Neural progenitor cell (in vitro differentiated cells): Measurements from ENCODE around the gene JOSD1. TPM values are rescaled to one million over a fixed set of nuclear protein-coding genes. Genes with fewer than 3 reads are reported as not detected.
A peak's percentile ranks its signal among the peaks of the same experiment; 100 is the strongest.

Source experiments
- DNase-seq: peaks from one replicate; pipeline ENCODE4 v3.0.0-alpha.2; 2016; ENCODE audit warnings: low spot score
- H2AFZ ChIP-seq: fragments of 200-600 bp; sonication (generic); replicated peaks from 2 replicates; pipeline ENCODE4 v1.6.1; 2016; ENCODE audit warnings: antibody characterized with exemption
- H3F3A ChIP-seq: fragments of 200-600 bp; sonication (generic); 2 replicates; pipeline ENCODE4 v1.6.1; 2016; ENCODE audit warnings: antibody characterized with exemption, low read depth
- H3K27ac ChIP-seq: fragments of 200-600 bp; sonication (generic); 2 replicates; pipeline ENCODE4 v1.5.1; 2016; ENCODE audit warnings: mild to moderate bottlenecking
- H3K27me3 ChIP-seq: fragments of 200-600 bp; sonication (generic); 2 replicates; pipeline ENCODE4 v1.6.1; 2016; ENCODE audit warnings: mild to moderate bottlenecking, moderate library complexity
- H3K36me3 ChIP-seq: fragments of 200-600 bp; sonication (generic); 2 replicates; pipeline ENCODE4 v1.5.1; 2016
- H3K4me1 ChIP-seq: fragments of 200-600 bp; sonication (generic); 2 replicates; pipeline ENCODE4 v1.6.1; 2016; ENCODE audit warnings: mixed run types
- H3K4me2 ChIP-seq: fragments of 200-600 bp; sonication (generic); 2 replicates; pipeline ENCODE4 v1.6.1; 2016
- H3K4me3 ChIP-seq: fragments of 200-600 bp; sonication (generic); 2 replicates; pipeline ENCODE4 v1.5.1; 2016
- H3K79me2 ChIP-seq: fragments of 200-600 bp; sonication (generic); 2 replicates; pipeline ENCODE4 v1.6.1; 2016; ENCODE audit warnings: low read depth
- H3K9ac ChIP-seq: fragments of 200-600 bp; sonication (generic); 2 replicates; pipeline ENCODE4 v1.6.1; 2016
- H3K9me3 ChIP-seq: fragments of 200-600 bp; sonication (generic); 2 replicates; pipeline ENCODE4 v1.5.1; 2016; ENCODE audit warnings: low read depth
- H4K20me1 ChIP-seq: fragments of 200-600 bp; sonication (generic); 2 replicates; pipeline ENCODE4 v1.6.1; 2016; ENCODE audit warnings: low read depth
- H3K27ac Mint-ChIP-seq: 3 replicates; pipeline ENCODE4 v1.8.0; 2021; ENCODE audit warnings: mixed read lengths
- H3K27me3 Mint-ChIP-seq: 2 replicates; pipeline ENCODE4 v1.8.0; 2022; ENCODE audit warnings: low read depth, mild to moderate bottlenecking, inconsistent platforms, moderate library complexity, mixed read lengths; ENCODE audit not compliant: insufficient read depth
- H3K36me3 Mint-ChIP-seq: 3 replicates; pipeline ENCODE4 v1.8.0; 2021; ENCODE audit warnings: mixed read lengths
- H3K4me1 Mint-ChIP-seq: 3 replicates; pipeline ENCODE4 v1.8.0; 2021; ENCODE audit warnings: mixed read lengths
- H3K4me3 Mint-ChIP-seq: 3 replicates; pipeline ENCODE4 v1.8.0; 2021; ENCODE audit warnings: mild to moderate bottlenecking, moderate library complexity, mixed read lengths
- H3K9me3 Mint-ChIP-seq: 3 replicates; pipeline ENCODE4 v1.8.0; 2020; ENCODE audit warnings: mixed read lengths
- CTCF ChIP-seq: fragments of 200-600 bp; sonication (generic); IDR thresholded peaks from 2 replicates; pipeline ENCODE4 v1.5.1; 2017; ENCODE audit warnings: antibody characterized with exemption, mild to moderate bottlenecking
- EZH2 ChIP-seq: fragments of 200-600 bp; sonication (generic); IDR thresholded peaks from 2 replicates; pipeline ENCODE4 v1.6.1; 2017; ENCODE audit warnings: antibody characterized with exemption, mild to moderate bottlenecking, moderate library complexity
- EZH2phosphoT487 ChIP-seq: fragments of 200-600 bp; sonication (generic); IDR thresholded peaks from 2 replicates; pipeline ENCODE4 v1.6.1; 2017; ENCODE audit warnings: antibody characterized with exemption
- total RNA-seq: library from RNA; depleted of rRNA; stranded (reverse); fragments of >200 nt; gene quantifications from 2 replicates; pipeline ENCODE4 v1.2.3, GENCODE V29; 2015; ENCODE audit warnings: low replicate concordance

JOSD1 gene
- total RNA-seq, 1 donor from 2014 or later: 32.4 TPM

- H3K27ac ChIP-seq: no peak overlapping the region
- H3K27me3 ChIP-seq: no peaks in the 10 kb centered on the region
- peaks cover 26% of the 10 kb centered on the region for H3F3A ChIP-seq
- no peak for DNase-seq
- H3K4me2 ChIP-seq: no peak overlapping the region
- Mint-ChIP-seq H3K27ac (no peak overlapping the region), H3K27me3 (peaks cover 11% of the 10 kb centered on the region), H3K36me3 (peaks cover 10% of the 10 kb centered on the region), H3K4me3 (no peak overlapping the region), H3K4me1 (peaks cover 45% of the 10 kb centered on the region), H3K9me3 (no peaks in the 10 kb centered on the region)
- TF ChIP-seq EZH2: no peak
- TF ChIP-seq EZH2phosphoT487: no peak
- H2AFZ ChIP-seq: no peak overlapping the region
- peaks cover 39% of the 10 kb centered on the region for H3K4me1 ChIP-seq
- H3K79me2 ChIP-seq: peaks cover 95% of the 10 kb centered on the region
- H3K9me3 ChIP-seq: no peaks in the 10 kb centered on the region
- H4K20me1 ChIP-seq: peaks cover 94% of the 10 kb centered on the region
- no peaks in the 10 kb centered on the region for H3K36me3 ChIP-seq
- no peak overlapping the region for H3K4me3 ChIP-seq
- no peak overlapping the region for H3K9ac ChIP-seq
These were observed 9.6 kb upstream of the JOSD1 start for GRCh38 chr22:38710351-38710750.

GRCh38 chr22:38709306-38709705 lies 8.6 kb upstream of the JOSD1 start:
- Mint-ChIP-seq H3K36me3 (peaks cover 10% of the 10 kb centered on the region), H3K9me3 (no peaks in the 10 kb centered on the region), H3K4me1 (peaks cover 53% of the 10 kb centered on the region), H3K4me3 (no peak overlapping the region), H3K27me3 (peaks cover 19% of the 10 kb centered on the region), H3K27ac (no peak overlapping the region)
- Histone ChIP-seq H3K79me2 (peaks cover 85% of the 10 kb centered on the region), H3K4me3 (no peak overlapping the region), H4K20me1 (peaks cover 84% of the 10 kb centered on the region), H2AFZ (no peak overlapping the region), H3K27ac (no peak overlapping the region), H3F3A (peaks cover 35% of the 10 kb centered on the region), H3K9me3 (no peaks in the 10 kb centered on the region), H3K4me2 (no peak overlapping the region), H3K27me3 (no peaks in the 10 kb centered on the region), H3K9ac (no peak overlapping the region), H3K36me3 (no peaks in the 10 kb centered on the region), H3K4me1 (peaks cover 45% of the 10 kb centered on the region)
- DNase-seq: no peak
- TF ChIP-seq EZH2 (no peak), CTCF (no peak), EZH2phosphoT487 (no peak)

GRCh38 chr22:38707984-38708383 lies 7.2 kb upstream of the JOSD1 start:
- no peaks in the 10 kb centered on the region for H3K27me3 ChIP-seq
- peak overlapping the region; percentile 88 for H3K4me3 ChIP-seq
- Mint-ChIP-seq H3K27ac (no peak overlapping the region), H3K4me1 (peaks cover 48% of the 10 kb centered on the region), H3K9me3 (no peaks in the 10 kb centered on the region), H3K4me3 (peak overlapping the region; percentile 64), H3K27me3 (peaks cover 14% of the 10 kb centered on the region), H3K36me3 (peaks cover 7% of the 10 kb centered on the region)
- peak overlapping the region; percentile 99 for H3K4me2 ChIP-seq
- peaks cover 35% of the 10 kb centered on the region for H3F3A ChIP-seq
- H3K36me3 ChIP-seq: no peaks in the 10 kb centered on the region
- peaks cover 72% of the 10 kb centered on the region for H3K79me2 ChIP-seq
- no peak overlapping the region for H3K9ac ChIP-seq
- H4K20me1 ChIP-seq: peaks cover 70% of the 10 kb centered on the region
- TF ChIP-seq EZH2phosphoT487 (no peak), EZH2 (no peak), CTCF (no peak)
- H2AFZ ChIP-seq: no peak overlapping the region
- DNase-seq: no peak
- H3K9me3 ChIP-seq: no peaks in the 10 kb centered on the region
- peaks cover 34% of the 10 kb centered on the region for H3K4me1 ChIP-seq
- H3K27ac ChIP-seq: no peak overlapping the region

- H3K27me3 Mint-ChIP-seq: peaks cover 14% of the 10 kb centered on the region
- H3K4me1 Mint-ChIP-seq: peaks cover 41% of the 10 kb centered on the region
- peak overlapping the region; percentile 95 for H3K4me3 Mint-ChIP-seq
- Histone ChIP-seq H3K27ac (no peak overlapping the region), H4K20me1 (peaks cover 64% of the 10 kb centered on the region), H3K9me3 (no peaks in the 10 kb centered on the region), H3K9ac (peak overlapping the region; percentile 74), H2AFZ (no peak overlapping the region), H3K36me3 (no peaks in the 10 kb centered on the region), H3K4me3 (peak overlapping the region; percentile 88), H3K4me2 (peak overlapping the region; percentile 99), H3K4me1 (peaks cover 28% of the 10 kb centered on the region), H3F3A (peaks cover 28% of the 10 kb centered on the region), H3K79me2 (peaks cover 65% of the 10 kb centered on the region), H3K27me3 (no peaks in the 10 kb centered on the region)
- peaks cover 7% of the 10 kb centered on the region for H3K36me3 Mint-ChIP-seq
- H3K9me3 Mint-ChIP-seq: no peaks in the 10 kb centered on the region
- TF ChIP-seq CTCF (no peak), EZH2 (no peak), EZH2phosphoT487 (no peak)
- no peak overlapping the region for H3K27ac Mint-ChIP-seq
- DNase-seq: no peak
These were observed 6.6 kb upstream of the JOSD1 start for GRCh38 chr22:38707346-38707745.
